ENCODE results near the gene TMPRSS9. TPM values are rescaled to one million over a fixed set of nuclear protein-coding genes. Genes with fewer than 3 reads are reported as not detected.
"Not testable (repeated sequence)": the region's sequence is repeated elsewhere in the genome, so short reads cannot be mapped to it uniquely, and the experiment has no call there.

The TMPRSS9 gene
- total RNA-seq, 1 donor from 2014 or later, result not detected

GRCh38 chr19:2391118-2391725, 31.2 kb downstream of the TMPRSS9 start:
- peak; percentile 26 for DNase-seq (ENCODE audit: low spot score)
- Mint-ChIP-seq H3K27me3 (ENCODE audit: unreplicated experiment) (peaks cover 5% of the 10 kb centered on the region), H3K36me3 (ENCODE audit: low read depth, unreplicated experiment) (no peaks in the 10 kb centered on the region), H3K9me3 (ENCODE audit: unreplicated experiment) (no peaks in the 10 kb centered on the region), H3K4me1 (ENCODE audit: unreplicated experiment) (no peaks in the 10 kb centered on the region), H3K4me3 (ENCODE audit: unreplicated experiment) (no peak overlapping the region), H3K27ac (ENCODE audit: unreplicated experiment) (no peak overlapping the region)
- peak; percentile 80 for TF ChIP-seq CTCF (IDR thresholded peaks at IDR 0.05; ENCODE audit: unreplicated experiment)

GRCh38 chr19:2392366-2392765, 32.3 kb downstream of the TMPRSS9 start:
- H3K9me3 Mint-ChIP-seq (ENCODE audit: unreplicated experiment), result no peaks in the 10 kb centered on the region
- no peaks in the 10 kb centered on the region for H3K36me3 Mint-ChIP-seq (ENCODE audit: low read depth, unreplicated experiment)
- no peak overlapping the region for H3K4me3 Mint-ChIP-seq (ENCODE audit: unreplicated experiment)
- TF ChIP-seq CTCF (IDR thresholded peaks at IDR 0.05; ENCODE audit: unreplicated experiment), result no peak
- DNase-seq (ENCODE audit: low spot score), result no peak
- no peak overlapping the region for H3K27ac Mint-ChIP-seq (ENCODE audit: unreplicated experiment)
- H3K27me3 Mint-ChIP-seq (ENCODE audit: unreplicated experiment), result peaks cover 3% of the 10 kb centered on the region
- no peaks in the 10 kb centered on the region for H3K4me1 Mint-ChIP-seq (ENCODE audit: unreplicated experiment)

GRCh38 chr19:2392899-2393298, 32.8 kb downstream of the TMPRSS9 start:
- H3K9me3 Mint-ChIP-seq (ENCODE audit: unreplicated experiment); H3K27ac Mint-ChIP-seq (ENCODE audit: unreplicated experiment); H3K4me3 Mint-ChIP-seq (ENCODE audit: unreplicated experiment); DNase-seq (ENCODE audit: low spot score); H3K27me3 Mint-ChIP-seq (ENCODE audit: unreplicated experiment); H3K36me3 Mint-ChIP-seq (ENCODE audit: low read depth, unreplicated experiment); H3K4me1 Mint-ChIP-seq (ENCODE audit: unreplicated experiment): not testable (repeated sequence)

- Mint-ChIP-seq H3K4me3 (ENCODE audit: unreplicated experiment) (no peak overlapping the region), H3K27ac (ENCODE audit: unreplicated experiment) (no peak overlapping the region), H3K27me3 (ENCODE audit: unreplicated experiment) (peaks cover 3% of the 10 kb centered on the region), H3K9me3 (ENCODE audit: unreplicated experiment) (no peaks in the 10 kb centered on the region), H3K4me1 (ENCODE audit: unreplicated experiment) (no peaks in the 10 kb centered on the region), H3K36me3 (ENCODE audit: low read depth, unreplicated experiment) (no peaks in the 10 kb centered on the region)
- DNase-seq (ENCODE audit: low spot score), result no peak
- no peak for TF ChIP-seq CTCF (IDR thresholded peaks at IDR 0.05; ENCODE audit: unreplicated experiment)
Observed at GRCh38 chr19:2394054-2394441, 34.0 kb downstream of the TMPRSS9 start.

GRCh38 chr19:2394442-2395292, 34.6 kb downstream of the TMPRSS9 start:
- H3K4me1 Mint-ChIP-seq (ENCODE audit: unreplicated experiment), result no peaks in the 10 kb centered on the region
- no peak overlapping the region for H3K27ac Mint-ChIP-seq (ENCODE audit: unreplicated experiment)
- no peaks in the 10 kb centered on the region for H3K36me3 Mint-ChIP-seq (ENCODE audit: low read depth, unreplicated experiment)
- TF ChIP-seq CTCF (IDR thresholded peaks at IDR 0.05; ENCODE audit: unreplicated experiment), result no peak
- no peaks in the 10 kb centered on the region for H3K9me3 Mint-ChIP-seq (ENCODE audit: unreplicated experiment)
- H3K4me3 Mint-ChIP-seq (ENCODE audit: unreplicated experiment), result no peak overlapping the region
- peaks cover 3% of the 10 kb centered on the region for H3K27me3 Mint-ChIP-seq (ENCODE audit: unreplicated experiment)
- no peak for DNase-seq (ENCODE audit: low spot score)

GRCh38 chr19:2395293-2395829, 35.3 kb downstream of the TMPRSS9 start:
- not testable (repeated sequence) for H3K4me1 Mint-ChIP-seq (ENCODE audit: unreplicated experiment); H3K27me3 Mint-ChIP-seq (ENCODE audit: unreplicated experiment); H3K4me3 Mint-ChIP-seq (ENCODE audit: unreplicated experiment)

GRCh38 chr19:2397173-2397572, 37.1 kb downstream of the TMPRSS9 start:
- not testable (repeated sequence) for H3K4me1 Mint-ChIP-seq (ENCODE audit: unreplicated experiment); H3K36me3 Mint-ChIP-seq (ENCODE audit: low read depth, unreplicated experiment); H3K9me3 Mint-ChIP-seq (ENCODE audit: unreplicated experiment)

More at GRCh38 chr19:2395293-2395829, 35.3 kb downstream of the TMPRSS9 start:
- not testable (repeated sequence) for H3K9me3 Mint-ChIP-seq (ENCODE audit: unreplicated experiment); H3K36me3 Mint-ChIP-seq (ENCODE audit: low read depth, unreplicated experiment); DNase-seq (ENCODE audit: low spot score); H3K27ac Mint-ChIP-seq (ENCODE audit: unreplicated experiment)

More at GRCh38 chr19:2397173-2397572, 37.1 kb downstream of the TMPRSS9 start:
- H3K27me3 Mint-ChIP-seq (ENCODE audit: unreplicated experiment); DNase-seq (ENCODE audit: low spot score); H3K27ac Mint-ChIP-seq (ENCODE audit: unreplicated experiment); H3K4me3 Mint-ChIP-seq (ENCODE audit: unreplicated experiment): not testable (repeated sequence)

All from endothelial cell (in vitro differentiated cells).